Mucosa of rectum (tissue), 2 donors: ENCODE data around the gene FOXL1.
"Not testable (repeated sequence)": the region's sequence is repeated elsewhere in the genome, so short reads cannot be mapped to it uniquely, and the experiment has no call there.

Source experiments
- H3K27ac ChIP-seq, 2 donors: one replicate each; pipeline ENCODE4 v1.7.0; 2013; ENCODE audit warnings: inconsistent platforms in 2 of 2, low read depth in 2 of 2, low read length in 2 of 2
- H3K27me3 ChIP-seq, 2 donors: one replicate each; pipeline ENCODE4 v1.7.0; 2013; ENCODE audit warnings: low read length in 2 of 2; ENCODE audit not compliant: control insufficient read depth in 2 of 2, insufficient read depth in 2 of 2
- H3K36me3 ChIP-seq, 2 donors: one replicate each; pipeline ENCODE4 v1.7.0; 2013; ENCODE audit warnings: low read length in 2 of 2; ENCODE audit not compliant: control insufficient read depth in 2 of 2, insufficient read depth in 2 of 2
- H3K4me1 ChIP-seq, 2 donors: one replicate each; pipeline ENCODE4 v1.7.0; 2013; ENCODE audit warnings: low read length in 2 of 2, mild to moderate bottlenecking in 1 of 2; ENCODE audit not compliant: control insufficient read depth in 2 of 2, insufficient read depth in 2 of 2
- H3K4me3 ChIP-seq, 2 donors: one replicate each; pipeline ENCODE4 v1.7.0; 2013; ENCODE audit warnings: low read length in 2 of 2
- H3K9ac ChIP-seq, 2 donors: one replicate each; pipeline ENCODE4 v1.7.0; 2013; ENCODE audit warnings: low read length in 2 of 2, low read depth in 1 of 2, mild to moderate bottlenecking in 1 of 2
- H3K9me3 ChIP-seq, 2 donors: one replicate each; pipeline ENCODE4 v1.7.0; 2013; ENCODE audit warnings: low read length in 2 of 2; ENCODE audit not compliant: control insufficient read depth in 2 of 2
- donor health status: healthy.
- donor health status: Normal muscosa, but diverticular disease.

FOXL1 gene

DNA sequence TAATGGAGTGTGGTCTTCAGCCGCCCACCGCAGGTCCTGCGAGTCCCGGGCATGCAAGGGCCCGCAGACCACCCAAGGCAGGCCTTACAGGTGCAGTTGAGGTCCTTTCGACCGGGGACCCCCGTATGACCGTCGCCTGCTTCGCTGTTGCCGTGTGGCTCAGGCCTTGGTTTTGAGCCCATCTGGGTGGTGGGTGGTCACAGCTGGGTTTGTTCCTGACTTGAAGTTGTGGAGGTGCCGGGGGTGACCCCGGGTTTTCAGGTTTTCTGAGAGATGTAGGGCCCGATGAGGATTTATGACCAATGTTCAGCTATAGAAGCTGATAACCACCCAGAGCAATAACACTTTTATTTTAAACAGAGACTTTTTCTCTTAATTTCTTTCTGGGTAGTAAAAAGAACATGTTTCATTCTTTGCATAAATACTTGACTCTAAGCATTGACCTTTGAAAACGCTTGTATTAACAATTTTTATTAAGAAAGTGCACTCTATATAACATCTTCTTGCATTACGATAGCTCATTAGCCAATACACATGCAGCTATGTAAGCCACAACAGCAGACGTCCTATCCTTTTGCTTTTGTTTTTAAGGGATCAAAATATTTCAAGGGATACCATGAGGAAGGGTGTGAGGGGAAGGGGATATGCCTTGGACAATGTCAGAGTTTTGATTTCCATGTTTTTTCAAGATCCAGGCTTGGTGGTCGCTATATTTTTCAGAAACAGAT lies 1.9 kb downstream of the FOXL1 start:
- H3K4me3 ChIP-seq: peak overlapping the region; percentile 7 to 52
- H3K4me1 ChIP-seq: peaks cover 0 to 3% of the 10 kb centered on the region in 2 donors
- no peaks in the 10 kb centered on the region for H3K9me3 ChIP-seq
- H3K27ac ChIP-seq: peak overlapping the region in 1 of 2 donors; percentile 3
- no peaks in the 10 kb centered on the region for H3K36me3 ChIP-seq
- peak overlapping the region in 1 of 2 donors; percentile 19 for H3K9ac ChIP-seq
- H3K27me3 ChIP-seq: peaks cover 26 to 33% of the 10 kb centered on the region in 2 donors

DNA sequence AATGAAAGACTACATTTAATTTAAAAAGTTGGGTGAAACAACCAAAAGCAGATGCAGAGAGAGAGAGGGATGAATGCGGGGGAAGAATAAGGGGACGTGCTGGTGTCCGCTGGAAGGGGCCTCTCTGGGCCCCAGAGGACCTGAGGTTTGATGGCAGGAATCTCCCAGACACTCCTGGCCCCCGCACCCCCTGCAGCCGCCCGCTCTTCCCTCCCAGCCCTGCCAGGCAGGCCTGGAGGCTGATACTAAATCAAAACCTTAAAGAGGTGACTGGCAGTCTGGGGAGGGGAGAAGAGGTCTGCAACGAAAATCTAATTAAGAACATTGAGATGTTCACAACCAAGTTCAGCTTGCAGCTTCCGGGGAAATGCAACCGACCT lies 2.4 kb downstream of the FOXL1 start:
- Histone ChIP-seq H3K9me3 (no peaks in the 10 kb centered on the region), H3K36me3 (no peaks in the 10 kb centered on the region), H3K9ac (no peak overlapping the region), H3K4me1 (no peaks in the 10 kb centered on the region), H3K27me3 (peaks cover 23 to 33% of the 10 kb centered on the region in 2 donors), H3K4me3 (peak overlapping the region in 1 of 2 donors; percentile 52), H3K27ac (peak overlapping the region in 1 of 2 donors; percentile 3)

DNA sequence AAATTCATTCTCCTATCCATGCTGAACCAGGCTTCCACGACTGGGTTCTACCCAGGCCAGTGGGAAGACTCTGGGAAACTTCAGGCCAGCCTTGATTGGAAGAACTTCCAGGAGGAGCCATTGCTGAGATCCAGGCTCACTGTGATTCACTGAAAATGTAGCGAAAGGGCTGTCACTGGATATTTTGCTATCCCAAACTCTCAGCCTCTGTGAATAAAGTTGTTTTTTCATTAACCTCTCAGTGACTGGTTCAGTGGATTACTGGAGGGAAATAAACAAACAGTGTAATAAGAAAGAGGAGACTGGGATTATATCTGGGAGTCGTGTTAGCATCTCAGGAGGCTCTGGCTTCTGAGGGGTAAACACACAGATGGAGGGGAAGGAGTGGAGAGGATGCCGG lies 3.1 kb downstream of the FOXL1 start:
- Histone ChIP-seq H3K9ac (no peak overlapping the region), H3K27ac (no peak overlapping the region), H3K9me3 (no peaks in the 10 kb centered on the region), H3K4me3 (peak overlapping the region in 1 of 2 donors; percentile 41), H3K36me3 (no peaks in the 10 kb centered on the region), H3K4me1 (no peaks in the 10 kb centered on the region), H3K27me3 (peaks cover 23 to 30% of the 10 kb centered on the region in 2 donors)

GRCh38 chr16:86584071-86584685 lies 5.8 kb downstream of the FOXL1 start:
- Histone ChIP-seq H3K4me1 (no peaks in the 10 kb centered on the region), H3K4me3 (no peak overlapping the region), H3K9ac (no peak overlapping the region), H3K27me3 (peaks cover 4 to 8% of the 10 kb centered on the region in 2 donors), H3K27ac (no peak overlapping the region), H3K9me3 (no peaks in the 10 kb centered on the region), H3K36me3 (no peaks in the 10 kb centered on the region)

- H3K9me3 ChIP-seq: no peaks in the 10 kb centered on the region
- H3K27ac ChIP-seq: peak overlapping the region; percentile 9 to 62
- H3K4me3 ChIP-seq: no peak overlapping the region
- H3K36me3 ChIP-seq: no peaks in the 10 kb centered on the region
- H3K9ac ChIP-seq: no peak overlapping the region
- H3K27me3 ChIP-seq: peaks cover 0 to 5% of the 10 kb centered on the region in 2 donors
- H3K4me1 ChIP-seq: no peaks in the 10 kb centered on the region
These were observed 6.7 kb downstream of the FOXL1 start for GRCh38 chr16:86584726-86585721.

DNA sequence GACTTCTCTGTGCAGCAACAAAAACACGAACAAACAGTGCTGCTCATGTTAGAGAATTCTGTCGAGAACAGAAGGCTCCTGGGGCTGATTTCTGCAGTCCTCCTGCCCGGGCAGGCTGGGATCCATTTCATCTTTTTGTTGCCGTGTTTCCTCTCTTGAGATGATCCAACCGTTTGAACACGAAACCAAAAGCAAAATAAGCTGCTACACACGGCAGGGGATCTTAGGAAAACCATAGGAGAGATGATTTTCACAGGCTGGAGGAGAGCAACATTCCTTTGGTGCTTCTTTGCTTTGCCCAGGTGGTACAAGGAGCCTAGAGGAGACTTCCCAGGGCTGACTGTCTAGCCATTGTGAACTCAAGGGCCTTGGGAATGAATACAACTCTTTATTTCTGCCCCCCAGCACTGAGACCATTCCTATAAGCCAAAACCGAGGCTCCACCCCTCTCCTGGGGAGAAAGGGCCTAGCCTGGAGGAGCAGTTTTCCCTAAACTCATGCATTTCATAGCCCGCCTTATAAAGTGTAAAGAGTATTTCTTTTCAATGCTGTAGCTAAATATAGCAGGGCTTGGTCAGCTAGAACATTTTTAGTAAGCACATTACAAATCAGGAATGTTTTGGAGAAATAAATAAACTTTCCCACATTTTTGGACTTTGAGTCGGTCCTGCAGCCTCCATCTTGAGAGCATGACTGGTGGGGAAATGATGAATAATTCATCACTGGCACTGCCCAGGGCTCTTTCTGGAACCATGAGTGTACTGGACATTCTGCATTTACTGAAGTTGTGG lies 7.7 kb downstream of the FOXL1 start:
- no peak overlapping the region for H3K4me3 ChIP-seq
- no peaks in the 10 kb centered on the region for H3K9me3 ChIP-seq
- no peak overlapping the region for H3K9ac ChIP-seq
- H3K4me1 ChIP-seq: no peaks in the 10 kb centered on the region
- no peaks in the 10 kb centered on the region for H3K27me3 ChIP-seq
- H3K27ac ChIP-seq: peak overlapping the region; percentile 9 to 62
- no peaks in the 10 kb centered on the region for H3K36me3 ChIP-seq

GRCh38 chr16:86587487-86587886 lies 9.1 kb downstream of the FOXL1 start:
- H3K27me3 ChIP-seq: peaks cover 0 to 4% of the 10 kb centered on the region in 2 donors
- H3K9me3 ChIP-seq: no peaks in the 10 kb centered on the region
- no peaks in the 10 kb centered on the region for H3K36me3 ChIP-seq
- H3K9ac ChIP-seq: no peak overlapping the region
- no peak overlapping the region for H3K4me3 ChIP-seq
- H3K4me1 ChIP-seq: no peaks in the 10 kb centered on the region
- H3K27ac ChIP-seq: no peak overlapping the region

DNA sequence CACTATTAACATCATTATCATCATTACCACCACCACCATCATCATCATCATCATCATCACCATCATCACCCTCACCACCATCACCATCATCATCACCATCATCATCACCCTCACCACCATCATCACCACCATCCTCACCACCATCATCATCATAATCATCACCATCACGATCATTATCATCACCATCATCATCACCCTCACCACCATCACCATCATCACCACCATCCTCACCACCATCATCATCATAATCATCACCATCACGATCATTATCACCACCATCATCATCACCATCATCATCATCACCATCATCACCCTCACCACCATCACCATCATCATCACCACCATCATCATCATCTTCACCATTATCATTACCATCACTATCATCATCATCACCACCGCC lies 9.6 kb downstream of the FOXL1 start:
- H3K27me3 ChIP-seq, H3K9ac ChIP-seq, H3K4me3 ChIP-seq, H3K27ac ChIP-seq, H3K36me3 ChIP-seq, H3K9me3 ChIP-seq, H3K4me1 ChIP-seq: not testable (repeated sequence)

DNA sequence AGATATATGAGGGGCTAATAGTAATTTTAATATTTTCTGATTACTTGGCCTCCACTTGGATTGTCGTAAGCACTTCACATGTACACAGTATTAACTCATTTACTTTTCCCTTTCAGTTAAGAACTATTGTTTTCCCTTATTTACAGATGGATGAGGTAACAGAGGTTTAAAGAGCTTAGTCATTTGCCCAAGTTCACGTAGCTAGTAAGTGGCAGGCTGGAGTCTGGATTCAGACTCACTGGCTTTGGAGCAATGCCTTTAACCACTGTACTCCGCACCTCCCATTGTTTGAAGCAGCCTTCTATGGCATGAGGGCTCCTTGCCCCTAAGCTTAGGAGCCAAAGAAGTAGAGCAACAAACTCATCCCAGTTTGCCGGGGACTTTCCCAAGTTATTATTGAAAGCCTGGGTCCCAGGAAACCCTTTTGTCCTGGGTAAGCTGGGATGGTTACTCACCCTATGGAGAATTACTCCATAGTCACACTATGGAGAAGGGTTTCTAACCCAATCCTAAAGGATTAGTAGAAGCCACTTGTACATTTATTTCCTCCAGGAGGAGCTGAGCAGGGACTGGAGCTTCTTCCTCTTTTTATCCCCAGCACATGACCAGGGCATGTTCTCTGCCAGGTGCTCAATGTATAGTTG lies 12.3 kb downstream of the FOXL1 start:
- Histone ChIP-seq H3K9me3 (no peaks in the 10 kb centered on the region), H3K36me3 (no peaks in the 10 kb centered on the region), H3K4me3 (no peak overlapping the region), H3K27me3 (peaks cover 0 to 26% of the 10 kb centered on the region in 2 donors), H3K4me1 (no peaks in the 10 kb centered on the region), H3K27ac (no peak overlapping the region), H3K9ac (no peak overlapping the region)
